Brain microvascular endothelial cell (primary cell): Measurements from ENCODE around the gene BCL11B.

Source experiments
- DNase-seq: peaks from one replicate; pipeline ENCODE4 v3.0.0-alpha.2; 2020
- H3K27ac ChIP-seq: fragments of 250-450 bp; sonication (Bioruptor Pico); 2 replicates; pipeline ENCODE4 v1.5.1; 2020; ENCODE audit warnings: mild to moderate bottlenecking, moderate library complexity
- H3K27me3 ChIP-seq: fragments of 250-450 bp; sonication (Bioruptor Pico); replicated peaks from 2 replicates; pipeline ENCODE4 v1.5.1; 2020; ENCODE audit warnings: mild to moderate bottlenecking
- H3K36me3 ChIP-seq: fragments of 250-450 bp; sonication (Bioruptor Pico); replicated peaks from 2 replicates; pipeline ENCODE4 v1.5.1; 2020; ENCODE audit warnings: mild to moderate bottlenecking
- H3K4me3 ChIP-seq: 2 replicates; pipeline ENCODE4 v1.5.1; 2011; ENCODE audit warnings: low read depth, mild to moderate bottlenecking, control low read depth, low read length, moderate library complexity
- in situ Hi-C: cut with HindIII; loops from 2 replicates; pipeline ENCODE4 v1.10.0; 2017; ENCODE audit warnings: low sequenced_read_pairs, low pct_ligation_motif_present
- TF ChIP-seq, protein P1 (sequence below): IDR thresholded peaks from 2 replicates; pipeline ENCODE4 v1.5.1; 2011; ENCODE audit warnings: low read depth, mild to moderate bottlenecking, moderate library complexity, low read length, control low read depth, inconsistent platforms; ENCODE audit errors: missing control alignments

BCL11B gene

DNA sequence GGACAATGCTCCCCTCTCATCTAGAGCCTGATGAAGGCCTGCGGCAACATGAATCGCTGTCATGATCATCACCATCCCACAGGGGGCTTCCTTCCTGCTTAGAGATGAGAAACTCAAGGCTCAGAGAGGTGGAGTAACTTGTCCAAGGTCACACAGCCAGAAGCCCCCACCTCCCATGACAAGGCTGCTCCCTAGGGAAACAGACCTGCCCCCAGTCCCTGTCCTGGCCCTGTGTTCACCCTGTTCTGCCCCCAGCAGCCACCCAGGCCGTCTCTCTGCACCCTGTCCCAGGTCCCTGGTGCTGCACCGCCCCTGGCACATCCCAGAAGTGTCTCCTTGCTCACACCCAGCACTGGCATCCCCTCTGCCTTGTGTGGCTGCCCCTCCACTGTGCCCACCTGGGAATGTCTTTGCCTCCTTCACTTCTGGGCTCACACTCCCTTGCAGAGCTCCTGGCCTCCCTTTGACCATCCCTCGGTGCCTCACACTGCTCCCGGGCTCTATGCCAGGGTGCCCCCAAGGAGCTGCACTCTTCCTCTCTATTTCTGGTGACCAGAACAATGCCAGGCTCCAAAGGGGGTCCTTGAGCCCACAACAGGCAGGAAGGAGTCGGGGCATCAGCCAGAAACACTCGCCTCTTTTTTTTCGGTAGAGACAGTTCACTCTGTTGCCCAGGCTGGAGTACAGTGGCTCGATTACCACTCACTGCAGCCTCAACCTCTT is 70.5 kb downstream of the BCL11B start:
- TF ChIP-seq, protein P1, sequence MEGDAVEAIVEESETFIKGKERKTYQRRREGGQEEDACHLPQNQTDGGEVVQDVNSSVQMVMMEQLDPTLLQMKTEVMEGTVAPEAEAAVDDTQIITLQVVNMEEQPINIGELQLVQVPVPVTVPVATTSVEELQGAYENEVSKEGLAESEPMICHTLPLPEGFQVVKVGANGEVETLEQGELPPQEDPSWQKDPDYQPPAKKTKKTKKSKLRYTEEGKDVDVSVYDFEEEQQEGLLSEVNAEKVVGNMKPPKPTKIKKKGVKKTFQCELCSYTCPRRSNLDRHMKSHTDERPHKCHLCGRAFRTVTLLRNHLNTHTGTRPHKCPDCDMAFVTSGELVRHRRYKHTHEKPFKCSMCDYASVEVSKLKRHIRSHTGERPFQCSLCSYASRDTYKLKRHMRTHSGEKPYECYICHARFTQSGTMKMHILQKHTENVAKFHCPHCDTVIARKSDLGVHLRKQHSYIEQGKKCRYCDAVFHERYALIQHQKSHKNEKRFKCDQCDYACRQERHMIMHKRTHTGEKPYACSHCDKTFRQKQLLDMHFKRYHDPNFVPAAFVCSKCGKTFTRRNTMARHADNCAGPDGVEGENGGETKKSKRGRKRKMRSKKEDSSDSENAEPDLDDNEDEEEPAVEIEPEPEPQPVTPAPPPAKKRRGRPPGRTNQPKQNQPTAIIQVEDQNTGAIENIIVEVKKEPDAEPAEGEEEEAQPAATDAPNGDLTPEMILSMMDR: no peak
- H3K27ac ChIP-seq: no peak overlapping the region
- in situ Hi-C loops: no loop called here

DNA sequence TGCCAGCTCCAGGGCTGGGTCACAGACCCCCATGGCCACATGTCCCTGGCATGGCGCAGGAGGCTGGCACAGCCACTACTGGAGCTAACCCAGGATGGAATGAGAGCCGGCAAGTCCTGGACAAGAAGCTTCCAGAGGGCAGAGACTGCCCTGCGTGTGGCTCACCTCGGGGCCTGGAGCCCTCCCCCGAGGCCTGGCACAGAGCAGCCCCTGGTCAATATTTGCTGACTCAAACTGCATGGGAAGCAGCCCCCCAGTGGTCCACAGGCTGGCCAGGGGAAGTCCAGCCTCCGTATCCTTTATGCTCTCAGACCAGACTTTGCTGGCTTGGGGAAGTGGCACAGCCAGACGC is 71.4 kb downstream of the BCL11B start:
- TF ChIP-seq, protein P1: no peak
- in situ Hi-C loops: no loop called here
- no peak overlapping the region for H3K27ac ChIP-seq
- H3K27me3 ChIP-seq: no peaks in the 10 kb centered on the region
- H3K4me3 ChIP-seq: no peak overlapping the region
- no peaks in the 10 kb centered on the region for H3K36me3 ChIP-seq
- no peak for DNase-seq

More for the DNA sequence above, 70.5 kb downstream of the BCL11B start:
- Histone ChIP-seq H3K27me3 (no peaks in the 10 kb centered on the region), H3K36me3 (no peaks in the 10 kb centered on the region), H3K4me3 (no peak overlapping the region)
- no peak for DNase-seq

DNA sequence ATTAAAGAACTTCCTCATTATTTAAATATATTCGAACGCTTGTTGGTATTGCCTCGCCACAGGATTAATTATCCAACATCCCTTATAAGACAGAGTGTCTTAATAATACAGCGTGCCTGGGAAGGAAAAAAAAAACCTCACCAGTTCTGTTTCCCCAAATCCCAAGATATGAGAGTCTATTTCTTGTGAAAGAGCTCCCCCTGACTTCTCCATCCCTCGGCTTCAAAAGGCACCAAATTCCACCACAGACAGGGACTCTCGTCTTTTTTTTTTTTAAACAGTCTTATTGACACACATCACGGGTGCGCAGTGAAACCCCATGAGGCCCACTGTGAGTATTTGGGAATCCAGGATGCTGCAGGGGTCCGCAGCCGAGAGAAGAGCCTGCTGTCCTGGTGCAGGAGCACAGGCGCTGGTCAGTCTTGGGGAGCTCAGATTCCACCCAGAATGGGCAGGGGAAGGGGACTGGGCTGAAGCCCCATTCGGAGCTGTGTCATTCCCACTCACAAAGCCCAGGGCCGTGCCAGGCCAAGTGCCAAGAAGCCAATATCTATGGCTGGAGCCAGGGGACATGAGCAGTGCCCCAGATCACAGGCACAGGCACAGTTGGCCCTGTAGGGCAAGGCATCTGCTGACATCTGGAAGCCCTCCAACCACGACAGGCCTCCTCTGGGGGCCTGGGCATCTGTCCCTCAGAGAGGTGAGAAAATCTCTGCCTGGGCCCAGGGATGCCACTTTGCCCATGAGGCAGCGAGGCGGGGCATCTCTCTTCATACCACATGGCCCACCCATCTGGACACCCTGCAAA is 71.9 kb downstream of the BCL11B start:
- no peak overlapping the region for H3K4me3 ChIP-seq
- in situ Hi-C loops: no loop called here
- H3K36me3 ChIP-seq: no peaks in the 10 kb centered on the region
- no peak for DNase-seq
- no peak overlapping the region for H3K27ac ChIP-seq
- TF ChIP-seq, protein P1: peak; percentile 32
- H3K27me3 ChIP-seq: no peaks in the 10 kb centered on the region

DNA sequence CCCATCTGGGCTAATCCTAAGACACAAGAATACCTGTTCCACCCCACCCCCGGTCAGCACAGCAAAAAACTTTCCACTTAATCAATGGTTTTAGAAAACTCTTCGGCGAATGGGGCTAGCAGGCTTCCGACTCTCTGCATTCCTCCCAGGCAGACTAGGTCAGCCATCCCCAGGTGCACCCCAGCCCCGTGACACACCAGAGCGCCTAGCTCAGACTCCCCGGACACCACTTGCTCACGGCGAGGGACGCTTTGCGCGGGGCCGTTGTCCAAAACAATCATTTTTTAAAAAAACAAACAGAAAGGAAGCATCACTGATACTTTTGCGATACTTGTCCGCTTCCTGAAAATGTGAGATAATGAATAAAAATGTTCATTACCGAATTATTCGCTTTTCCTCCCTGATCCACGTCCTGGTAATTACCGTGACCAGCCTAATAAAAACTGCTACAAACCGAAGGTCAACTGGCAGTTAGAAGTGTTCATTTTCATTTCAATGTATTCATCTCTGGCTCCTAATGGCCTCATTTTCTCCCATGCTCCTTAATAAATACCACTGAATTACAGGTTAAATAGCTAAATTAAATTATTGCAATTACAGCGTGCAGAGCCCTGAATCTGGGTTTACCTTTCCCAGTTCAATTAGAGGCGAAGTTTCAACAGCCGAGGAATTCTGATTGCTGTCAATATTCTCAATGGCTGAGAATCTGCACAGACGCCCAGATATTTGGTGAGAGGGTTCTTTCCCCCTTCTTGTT is 73.1 kb downstream of the BCL11B start:
- Histone ChIP-seq H3K36me3 (no peaks in the 10 kb centered on the region), H3K27me3 (no peaks in the 10 kb centered on the region), H3K4me3 (no peak overlapping the region), H3K27ac (no peak overlapping the region)
- TF ChIP-seq, protein P1: no peak
- in situ Hi-C loops: no loop called here
- DNase-seq: no peak

DNA sequence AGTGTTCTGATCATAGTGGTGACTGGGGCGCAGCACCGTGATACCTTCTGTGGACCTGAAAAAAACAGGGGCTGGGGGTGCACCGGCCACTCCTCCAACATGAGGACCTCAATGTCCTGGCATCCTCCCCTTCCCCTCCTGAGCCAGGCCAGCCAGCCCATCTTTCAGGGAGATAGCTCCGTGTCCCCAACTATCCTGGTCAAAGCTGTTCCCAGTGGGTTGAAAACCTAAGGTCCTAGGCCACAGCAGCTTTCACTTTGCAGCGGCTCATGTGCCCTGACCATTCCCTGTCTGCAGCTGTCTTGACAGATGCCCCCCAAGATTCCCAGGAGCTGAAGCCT is 75.7 kb downstream of the BCL11B start:
- Histone ChIP-seq H3K27ac (no peak overlapping the region), H3K27me3 (no peaks in the 10 kb centered on the region), H3K4me3 (no peak overlapping the region), H3K36me3 (no peaks in the 10 kb centered on the region)
- TF ChIP-seq, protein P1: no peak
- no peak for DNase-seq
- in situ Hi-C loops: no loop called here
